ENCODE results near the gene RAD51B. TPM values are rescaled to one million over a fixed set of nuclear protein-coding genes. Genes with fewer than 3 reads are reported as not detected.

Gene RAD51B
- total RNA-seq, 1 donor from 2014 or later, result 38.6 TPM

DNA sequence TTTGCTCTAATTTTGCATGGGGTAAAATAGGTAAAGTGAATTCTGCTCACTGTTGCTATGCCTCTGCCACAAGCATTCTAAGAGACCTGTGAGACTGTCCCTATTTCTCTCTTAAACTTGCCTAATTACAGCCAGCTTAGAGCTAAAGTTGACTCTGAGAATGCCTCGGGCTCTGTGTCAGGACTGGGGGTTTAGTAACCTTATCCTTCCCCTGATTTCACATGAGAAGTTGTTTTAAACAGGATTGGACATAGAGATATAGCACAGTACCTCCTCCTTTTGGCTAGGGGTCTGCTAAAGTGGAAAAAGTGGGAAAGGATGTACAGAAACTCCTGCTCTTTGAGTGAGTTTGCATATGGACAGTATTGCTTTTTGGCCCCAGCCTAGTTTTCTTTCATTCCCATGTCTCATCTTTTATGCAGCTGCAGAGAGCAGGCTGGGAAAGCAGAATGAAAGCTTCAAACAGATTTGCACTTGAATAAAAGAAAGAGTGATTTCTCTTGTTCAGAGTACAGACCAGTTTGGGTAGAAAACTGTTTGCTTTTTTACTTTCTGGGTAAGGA lies 122.0 kb downstream of the RAD51B start:
- Histone ChIP-seq H3K4me3 (ENCODE audit: low read length in 3 of 3) (peak overlapping the region in 1 of 3 donors; percentile 16), H3K9me3 (ENCODE audit: control insufficient read depth in 3 of 3, low read length in 3 of 3) (no peaks in the 10 kb centered on the region), H3K27me3 (ENCODE audit: control insufficient read depth in 3 of 3, insufficient read depth in 3 of 3, low read length in 3 of 3) (no peaks in the 10 kb centered on the region), H3K4me1 (ENCODE audit: control insufficient read depth in 3 of 3, insufficient read depth in 3 of 3, low read length in 3 of 3) (peaks cover 10 to 19% (median 18%) of the 10 kb centered on the region in 3 donors), H3K9ac (ENCODE audit: low read depth in 1 of 3, low read length in 3 of 3) (peak overlapping the region in 2 of 3 donors; percentile 28 to 69), H3K36me3 (ENCODE audit: control insufficient read depth in 3 of 3, insufficient read depth in 3 of 3, low read length in 3 of 3) (no peaks in the 10 kb centered on the region), H3K27ac (ENCODE audit: low read depth, low read length) (peak overlapping the region; percentile 51)

GRCh38 chr14:67942080-67942710 lies 122.6 kb downstream of the RAD51B start:
- Histone ChIP-seq H3K9ac (ENCODE audit: low read depth in 1 of 3, low read length in 3 of 3) (no peak overlapping the region), H3K9me3 (ENCODE audit: control insufficient read depth in 3 of 3, low read length in 3 of 3) (no peaks in the 10 kb centered on the region), H3K4me3 (ENCODE audit: low read length in 3 of 3) (no peak overlapping the region), H3K27me3 (ENCODE audit: control insufficient read depth in 3 of 3, insufficient read depth in 3 of 3, low read length in 3 of 3) (no peaks in the 10 kb centered on the region), H3K27ac (ENCODE audit: low read depth, low read length) (peak overlapping the region; percentile 51), H3K4me1 (ENCODE audit: control insufficient read depth in 3 of 3, insufficient read depth in 3 of 3, low read length in 3 of 3) (peaks cover 10 to 19% (median 18%) of the 10 kb centered on the region in 3 donors), H3K36me3 (ENCODE audit: control insufficient read depth in 3 of 3, insufficient read depth in 3 of 3, low read length in 3 of 3) (no peaks in the 10 kb centered on the region)

- Histone ChIP-seq H3K9ac (ENCODE audit: low read depth in 1 of 3, low read length in 3 of 3) (peak overlapping the region in 1 of 3 donors; percentile 59), H3K27ac (ENCODE audit: low read depth, low read length) (no peak overlapping the region), H3K27me3 (ENCODE audit: control insufficient read depth in 3 of 3, insufficient read depth in 3 of 3, low read length in 3 of 3) (no peaks in the 10 kb centered on the region), H3K9me3 (ENCODE audit: control insufficient read depth in 3 of 3, low read length in 3 of 3) (no peaks in the 10 kb centered on the region), H3K36me3 (ENCODE audit: control insufficient read depth in 3 of 3, insufficient read depth in 3 of 3, low read length in 3 of 3) (no peaks in the 10 kb centered on the region), H3K4me3 (ENCODE audit: low read length in 3 of 3) (no peak overlapping the region), H3K4me1 (ENCODE audit: control insufficient read depth in 3 of 3, insufficient read depth in 3 of 3, low read length in 3 of 3) (peaks cover 10 to 19% (median 18%) of the 10 kb centered on the region in 3 donors)
Observed at GRCh38 chr14:67943947-67944346, 124.4 kb downstream of the RAD51B start.

- H3K9me3 ChIP-seq (ENCODE audit: control insufficient read depth in 3 of 3, low read length in 3 of 3), result no peaks in the 10 kb centered on the region
- H3K4me3 ChIP-seq (ENCODE audit: low read length in 3 of 3), result no peak overlapping the region
- H3K27ac ChIP-seq (ENCODE audit: low read depth, low read length), result no peak overlapping the region
- H3K4me1 ChIP-seq (ENCODE audit: control insufficient read depth in 3 of 3, insufficient read depth in 3 of 3, low read length in 3 of 3), result peaks cover 10 to 19% (median 18%) of the 10 kb centered on the region in 3 donors
- peak overlapping the region in 1 of 3 donors; percentile 59 for H3K9ac ChIP-seq (ENCODE audit: low read depth in 1 of 3, low read length in 3 of 3)
- no peaks in the 10 kb centered on the region for H3K36me3 ChIP-seq (ENCODE audit: control insufficient read depth in 3 of 3, insufficient read depth in 3 of 3, low read length in 3 of 3)
- H3K27me3 ChIP-seq (ENCODE audit: control insufficient read depth in 3 of 3, insufficient read depth in 3 of 3, low read length in 3 of 3), result no peaks in the 10 kb centered on the region
Observed at GRCh38 chr14:67944605-67945004, 125.0 kb downstream of the RAD51B start.

GRCh38 chr14:67949771-67950170 lies 130.2 kb downstream of the RAD51B start:
- H3K9me3 ChIP-seq (ENCODE audit: control insufficient read depth in 3 of 3, low read length in 3 of 3), result no peaks in the 10 kb centered on the region
- no peaks in the 10 kb centered on the region for H3K36me3 ChIP-seq (ENCODE audit: control insufficient read depth in 3 of 3, insufficient read depth in 3 of 3, low read length in 3 of 3)
- no peak overlapping the region for H3K27ac ChIP-seq (ENCODE audit: low read depth, low read length)
- H3K4me3 ChIP-seq (ENCODE audit: low read length in 3 of 3), result no peak overlapping the region
- no peak overlapping the region for H3K9ac ChIP-seq (ENCODE audit: low read depth in 1 of 3, low read length in 3 of 3)
- no peaks in the 10 kb centered on the region for H3K4me1 ChIP-seq (ENCODE audit: control insufficient read depth in 3 of 3, insufficient read depth in 3 of 3, low read length in 3 of 3)
- no peaks in the 10 kb centered on the region for H3K27me3 ChIP-seq (ENCODE audit: control insufficient read depth in 3 of 3, insufficient read depth in 3 of 3, low read length in 3 of 3)

DNA sequence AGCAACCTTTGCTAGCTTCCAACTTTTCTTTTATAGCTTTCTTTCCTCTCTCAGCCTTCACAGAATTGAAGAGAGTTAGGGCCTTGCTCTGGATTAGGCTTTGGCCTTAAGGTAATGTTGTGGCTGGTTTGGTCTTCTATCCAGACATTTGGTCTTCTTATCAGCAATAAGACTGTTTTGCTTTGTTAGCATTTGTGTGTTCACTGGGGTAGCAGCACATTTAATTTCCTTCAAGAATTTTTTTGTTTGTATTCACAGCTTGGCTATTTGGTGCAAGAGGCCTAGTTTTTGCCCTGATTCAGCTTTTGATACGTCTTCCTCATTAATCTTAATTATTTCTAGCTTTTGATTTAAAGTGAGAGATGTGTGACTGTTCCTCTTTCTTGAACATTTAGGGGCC lies 130.8 kb downstream of the RAD51B start:
- Histone ChIP-seq H3K4me1 (ENCODE audit: control insufficient read depth in 3 of 3, insufficient read depth in 3 of 3, low read length in 3 of 3) (no peaks in the 10 kb centered on the region), H3K27ac (ENCODE audit: low read depth, low read length) (no peak overlapping the region), H3K9me3 (ENCODE audit: control insufficient read depth in 3 of 3, low read length in 3 of 3) (no peaks in the 10 kb centered on the region), H3K27me3 (ENCODE audit: control insufficient read depth in 3 of 3, insufficient read depth in 3 of 3, low read length in 3 of 3) (no peaks in the 10 kb centered on the region), H3K36me3 (ENCODE audit: control insufficient read depth in 3 of 3, insufficient read depth in 3 of 3, low read length in 3 of 3) (no peaks in the 10 kb centered on the region), H3K4me3 (ENCODE audit: low read length in 3 of 3) (no peak overlapping the region), H3K9ac (ENCODE audit: low read depth in 1 of 3, low read length in 3 of 3) (no peak overlapping the region)

- H3K27ac ChIP-seq (ENCODE audit: low read depth, low read length), result no peak overlapping the region
- H3K27me3 ChIP-seq (ENCODE audit: control insufficient read depth in 3 of 3, insufficient read depth in 3 of 3, low read length in 3 of 3), result no peaks in the 10 kb centered on the region
- H3K4me1 ChIP-seq (ENCODE audit: control insufficient read depth in 3 of 3, insufficient read depth in 3 of 3, low read length in 3 of 3), result no peaks in the 10 kb centered on the region
- H3K9ac ChIP-seq (ENCODE audit: low read depth in 1 of 3, low read length in 3 of 3), result no peak overlapping the region
- no peaks in the 10 kb centered on the region for H3K36me3 ChIP-seq (ENCODE audit: control insufficient read depth in 3 of 3, insufficient read depth in 3 of 3, low read length in 3 of 3)
- H3K4me3 ChIP-seq (ENCODE audit: low read length in 3 of 3), result no peak overlapping the region
- H3K9me3 ChIP-seq (ENCODE audit: control insufficient read depth in 3 of 3, low read length in 3 of 3), result no peaks in the 10 kb centered on the region
Observed at GRCh38 chr14:67951529-67952135, 132.1 kb downstream of the RAD51B start.

- Histone ChIP-seq H3K27me3 (ENCODE audit: control insufficient read depth in 3 of 3, insufficient read depth in 3 of 3, low read length in 3 of 3) (no peaks in the 10 kb centered on the region), H3K9me3 (ENCODE audit: control insufficient read depth in 3 of 3, low read length in 3 of 3) (no peaks in the 10 kb centered on the region), H3K36me3 (ENCODE audit: control insufficient read depth in 3 of 3, insufficient read depth in 3 of 3, low read length in 3 of 3) (no peaks in the 10 kb centered on the region), H3K4me3 (ENCODE audit: low read length in 3 of 3) (no peak overlapping the region), H3K4me1 (ENCODE audit: control insufficient read depth in 3 of 3, insufficient read depth in 3 of 3, low read length in 3 of 3) (no peaks in the 10 kb centered on the region), H3K27ac (ENCODE audit: low read depth, low read length) (no peak overlapping the region), H3K9ac (ENCODE audit: low read depth in 1 of 3, low read length in 3 of 3) (no peak overlapping the region)
Observed at GRCh38 chr14:67952381-67952780, 132.8 kb downstream of the RAD51B start.

DNA sequence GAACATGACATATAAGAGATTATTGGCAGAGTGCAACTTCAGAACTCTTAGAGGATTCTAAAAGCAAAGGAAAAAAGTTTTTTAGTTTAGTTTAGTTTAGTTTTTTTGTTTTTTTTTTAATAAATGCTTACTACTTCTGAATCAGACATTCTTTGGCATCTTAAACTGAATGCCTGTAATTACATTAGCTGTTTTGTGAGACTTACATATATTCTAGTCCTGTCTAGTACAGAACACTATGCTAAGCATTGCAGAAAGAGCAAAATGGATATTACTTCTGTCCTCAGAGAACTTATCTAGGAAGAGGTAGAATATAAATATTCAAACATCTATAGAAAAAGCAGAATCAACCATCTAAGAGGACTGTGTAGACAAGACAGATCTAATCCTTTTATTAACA lies 133.2 kb downstream of the RAD51B start:
- H3K9ac ChIP-seq (ENCODE audit: low read depth in 1 of 3, low read length in 3 of 3), result no peak overlapping the region
- H3K4me3 ChIP-seq (ENCODE audit: low read length in 3 of 3), result no peak overlapping the region
- H3K36me3 ChIP-seq (ENCODE audit: control insufficient read depth in 3 of 3, insufficient read depth in 3 of 3, low read length in 3 of 3), result no peaks in the 10 kb centered on the region
- no peaks in the 10 kb centered on the region for H3K27me3 ChIP-seq (ENCODE audit: control insufficient read depth in 3 of 3, insufficient read depth in 3 of 3, low read length in 3 of 3)
- no peaks in the 10 kb centered on the region for H3K9me3 ChIP-seq (ENCODE audit: control insufficient read depth in 3 of 3, low read length in 3 of 3)
- no peaks in the 10 kb centered on the region for H3K4me1 ChIP-seq (ENCODE audit: control insufficient read depth in 3 of 3, insufficient read depth in 3 of 3, low read length in 3 of 3)
- H3K27ac ChIP-seq (ENCODE audit: low read depth, low read length), result no peak overlapping the region

GRCh38 chr14:67955261-67955660 lies 135.7 kb downstream of the RAD51B start:
- Histone ChIP-seq H3K9ac (ENCODE audit: low read depth in 1 of 3, low read length in 3 of 3) (no peak overlapping the region), H3K4me3 (ENCODE audit: low read length in 3 of 3) (no peak overlapping the region), H3K27ac (ENCODE audit: low read depth, low read length) (no peak overlapping the region), H3K36me3 (ENCODE audit: control insufficient read depth in 3 of 3, insufficient read depth in 3 of 3, low read length in 3 of 3) (no peaks in the 10 kb centered on the region), H3K27me3 (ENCODE audit: control insufficient read depth in 3 of 3, insufficient read depth in 3 of 3, low read length in 3 of 3) (no peaks in the 10 kb centered on the region), H3K9me3 (ENCODE audit: control insufficient read depth in 3 of 3, low read length in 3 of 3) (no peaks in the 10 kb centered on the region), H3K4me1 (ENCODE audit: control insufficient read depth in 3 of 3, insufficient read depth in 3 of 3, low read length in 3 of 3) (no peaks in the 10 kb centered on the region)
